AG04450 (cell line): ENCODE data around the gene FANCC. TPM values are rescaled to one million over a fixed set of nuclear protein-coding genes. Genes with fewer than 3 reads are reported as not detected.

ENCODE experiments used
- CTCF ChIA-PET: fragments of 300-600, 350-600 bp; formaldehyde crosslinking; extraction: SDS; loops from one replicate; lab custom pipeline; 2022; ENCODE audit warnings: antibody characterized with exemption, inconsistent platforms; lab: Charles Lee
- POLR2A ChIA-PET: fragments of 350-600 bp; formaldehyde crosslinking; extraction: SDS; loops from one replicate; lab custom pipeline; 2021; ENCODE audit warnings: antibody characterized with exemption, inconsistent platforms; lab: Yijun Ruan, JAX
- DNase-seq: peaks from one replicate; pipeline ENCODE4 v3.0.0-alpha.2; 2011; ENCODE audit warnings: low read depth, low spot score
- H3K27ac ChIP-seq: one replicate; pipeline ENCODE4 v1.5.1; 2012; ENCODE audit warnings: low read depth, low read length, control low read depth
- H3K27me3 ChIP-seq: one replicate; pipeline ENCODE4 v1.6.0; 2012; ENCODE audit warnings: low read length; ENCODE audit not compliant: control insufficient read depth, insufficient read depth
- H3K4me3 ChIP-seq: 2 replicates; pipeline ENCODE4 v1.5.1; 2011; ENCODE audit warnings: mild to moderate bottlenecking, low read depth, low read length, control low read depth
- H3K9me3 ChIP-seq: 2 replicates; pipeline ENCODE4 v1.5.1; 2012; ENCODE audit warnings: low read length; ENCODE audit not compliant: control insufficient read depth, insufficient read depth
- CTCF ChIP-seq: IDR thresholded peaks from 2 replicates; pipeline ENCODE4 v1.5.1; 2011; ENCODE audit warnings: low read depth, low read length, control low read depth, inconsistent platforms
- polyA plus RNA-seq: library from polyadenylated mRNA; depleted of rRNA; stranded (reverse); fragments of >200 nt; gene quantifications from 2 replicates; pipeline ENCODE4 v1.2.3, GENCODE V29; 2011

Gene FANCC
- polyA plus RNA-seq, 1 experiment = 10.8 TPM

GRCh38 chr9:95134457-95134881 lies 183.0 kb downstream of the FANCC start:
- ChIA-PET CTCF (interaction anchor here (1.1 to 1.7 kb wide), 3 partner anchors 34 to 465 kb away, joined by 3 to 8 read pairs (median 5); no protein-coding TSS in a partner anchor), POLR2A (no interaction called here)
- TF ChIP-seq CTCF = no peak
- Histone ChIP-seq H3K27ac (no peak overlapping the region), H3K27me3 (no peaks in the 10 kb centered on the region), H3K9me3 (no peaks in the 10 kb centered on the region), H3K4me3 (no peak overlapping the region)
- no peak for DNase-seq

DNA sequence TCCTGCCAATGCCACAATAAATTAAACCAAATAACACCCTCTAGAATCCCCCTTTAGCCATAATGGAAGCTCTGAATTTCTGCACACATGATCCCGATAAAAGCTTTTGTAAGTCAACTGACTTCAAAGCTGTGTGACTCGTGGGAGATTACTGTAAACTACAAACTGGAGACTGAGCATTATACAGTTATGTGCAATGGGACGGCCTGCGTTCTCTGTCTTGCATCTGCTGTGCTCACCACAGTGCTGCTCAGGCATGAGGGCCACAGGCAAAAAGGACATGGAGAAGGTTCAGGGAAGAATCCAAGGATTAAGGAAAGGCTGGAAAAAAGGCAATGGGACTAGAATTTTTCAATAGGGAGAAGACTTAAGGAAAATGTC lies 184.2 kb downstream of the FANCC start:
- Histone ChIP-seq H3K27me3 (no peaks in the 10 kb centered on the region), H3K4me3 (no peak overlapping the region), H3K9me3 (no peaks in the 10 kb centered on the region), H3K27ac (no peak overlapping the region)
- CTCF ChIA-PET = interaction anchor here (1.7 to 9.0 kb wide), 3 partner anchors 35 to 451 kb away, joined by 8 to 238 read pairs (median 69); no protein-coding TSS in a partner anchor
- POLR2A ChIA-PET = interaction anchor here (0.6 kb wide), 1 partner anchor 37 kb away, joined by 4 read pairs; no protein-coding TSS in a partner anchor
- no peak for TF ChIP-seq CTCF
- DNase-seq = no peak

GRCh38 chr9:95132366-95133324 lies 184.9 kb downstream of the FANCC start:
- ChIA-PET CTCF (interaction anchor here (1.0 to 9.0 kb wide), 16 partner anchors 11 to 484 kb away, joined by 3 to 238 read pairs (median 8); no protein-coding TSS in a partner anchor), POLR2A (interaction anchor here (0.6 kb wide), 1 partner anchor 37 kb away, joined by 4 read pairs; no protein-coding TSS in a partner anchor)
- Histone ChIP-seq H3K27me3 (no peaks in the 10 kb centered on the region), H3K9me3 (no peaks in the 10 kb centered on the region), H3K27ac (no peak overlapping the region), H3K4me3 (no peak overlapping the region)
- no peak for TF ChIP-seq CTCF
- DNase-seq = no peak

GRCh38 chr9:95131023-95131943 lies 186.2 kb downstream of the FANCC start:
- no peak overlapping the region for H3K27ac ChIP-seq
- ChIA-PET POLR2A (no interaction called here), CTCF (interaction anchor here (0.5 to 9.0 kb wide), 69 partner anchors 9 to 1186 kb away, joined by 3 to 238 read pairs (median 4); partner anchors contain the start of gene AOPEP)
- TF ChIP-seq CTCF = peak; percentile 90
- H3K27me3 ChIP-seq = no peaks in the 10 kb centered on the region
- no peak overlapping the region for H3K4me3 ChIP-seq
- DNase-seq = peak; percentile 32
- H3K9me3 ChIP-seq = no peaks in the 10 kb centered on the region
